HL-60 (cell line): Measurements from ENCODE around the gene AHCTF1.
"Not testable (repeated sequence)": the region's sequence is repeated elsewhere in the genome, so short reads cannot be mapped to it uniquely, and the experiment has no call there.

Experiments
- DNase-seq, 2 experiments: peaks; one replicate each; pipeline ENCODE4 v3.0.0-alpha.2; 2010 to 2020; ENCODE audit warnings: low read depth in 1 of 2, low spot score in 1 of 2
- H3K27ac ChIP-seq: fragments of 250-450 bp; sonication (Bioruptor Pico); replicated peaks from 2 replicates; pipeline ENCODE4 v1.5.1; 2020; ENCODE audit warnings: mild to moderate bottlenecking, moderate library complexity
- H3K27me3 ChIP-seq: fragments of 250-450 bp; sonication (Bioruptor Pico); 2 replicates; pipeline ENCODE4 v1.5.1; 2021; ENCODE audit warnings: mild to moderate bottlenecking, moderate library complexity; ENCODE audit not compliant: insufficient read depth, poor library complexity, severe bottlenecking
- H3K4me3 ChIP-seq: replicated peaks from 2 replicates; pipeline ENCODE4 v1.5.1; 2011; ENCODE audit warnings: mild to moderate bottlenecking, control low read depth, low read length; ENCODE audit not compliant: insufficient read depth
- CTCF ChIP-seq: IDR thresholded peaks from one replicate; pipeline ENCODE4 v1.5.1; 2011; ENCODE audit warnings: low read length, control low read depth, inconsistent platforms; ENCODE audit not compliant: insufficient read depth
- GABPA ChIP-seq: IDR thresholded peaks from 2 replicates; pipeline ENCODE4 v1.6.1; 2012; ENCODE audit warnings: low read depth
- POLR2AphosphoS5 ChIP-seq: IDR thresholded peaks from 2 replicates; pipeline ENCODE4 v1.6.1; 2012; ENCODE audit warnings: low read depth
- REST ChIP-seq: IDR thresholded peaks from 2 replicates; pipeline ENCODE4 v1.6.1; 2012; ENCODE audit warnings: low read depth; ENCODE audit not compliant: insufficient replicate concordance
- SPI1 ChIP-seq: IDR thresholded peaks from 2 replicates; pipeline ENCODE4 v1.6.1; 2012; ENCODE audit warnings: low read depth, mild to moderate bottlenecking, borderline replicate concordance

The AHCTF1 gene

GRCh38 chr1:246888522-246888921, 43.2 kb downstream of the AHCTF1 start:
- H3K4me3 ChIP-seq: no peak overlapping the region
- no peak for DNase-seq
- no peak overlapping the region for H3K27ac ChIP-seq
- no peaks in the 10 kb centered on the region for H3K27me3 ChIP-seq
- TF ChIP-seq GABPA: no peak
- no peak for TF ChIP-seq POLR2AphosphoS5
- TF ChIP-seq SPI1: no peak
- TF ChIP-seq REST: no peak
- TF ChIP-seq CTCF: no peak

GRCh38 chr1:246885389-246885788, 46.4 kb downstream of the AHCTF1 start:
- not testable (repeated sequence) for DNase-seq, H3K27me3 ChIP-seq, H3K4me3 ChIP-seq, H3K27ac ChIP-seq

GRCh38 chr1:246878551-246878950, 53.2 kb downstream of the AHCTF1 start:
- H3K27ac ChIP-seq: no peak overlapping the region
- no peak for TF ChIP-seq POLR2AphosphoS5
- no peak for TF ChIP-seq REST
- no peak for TF ChIP-seq GABPA
- no peak for TF ChIP-seq CTCF
- no peak for TF ChIP-seq SPI1
- H3K27me3 ChIP-seq: no peaks in the 10 kb centered on the region
- DNase-seq: no peak
- no peak overlapping the region for H3K4me3 ChIP-seq

- Histone ChIP-seq H3K27ac (no peak overlapping the region), H3K4me3 (no peak overlapping the region), H3K27me3 (no peaks in the 10 kb centered on the region)
- no peak for TF ChIP-seq CTCF
- DNase-seq: no peak
These were observed 55.3 kb downstream of the AHCTF1 start for GRCh38 chr1:246876431-246876830.
